Spleen (tissue), 7 donors: ENCODE data around the gene FAAH2.

Experiments
- POLR2A ChIP-seq, 3 donors: fragments of 450-650 bp; IDR thresholded peaks; one replicate each; pipeline ENCODE4 v1.5.1; 2017; ENCODE audit warnings: antibody characterized with exemption in 3 of 3, mild to moderate bottlenecking in 1 of 3
- POLR2AphosphoS5 ChIP-seq, 3 donors: sonication (generic); formaldehyde crosslinking; IDR thresholded peaks; one replicate each; pipeline ENCODE4 v1.5.1; 2017; ENCODE audit warnings: antibody characterized with exemption in 3 of 3
- TF ChIP-seq, protein P1 (sequence below), 11 experiments: fragments of 200-600 bp in 7 of 11; fragments of 450-650 bp in 4 of 11; sonication (generic) in 4 of 11; IDR thresholded peaks in 8 of 11; conservative IDR thresholded peaks in 3 of 11; 1 replicate in 7 of 11; 2 replicates in 4 of 11; pipeline versions ENCODE4 v1.4.0 to v1.8.0; 2016 to 2021; ENCODE audit warnings: antibody characterized with exemption in 11 of 11, inconsistent platforms in 4 of 11, mild to moderate bottlenecking in 1 of 11
- donor health status: DM: no; HTN: no; CAD: no; lungs with moderate emphysema.
- donor health status: DM: no; HTN: no; CAD: no.
- donor health status: DM: no; HTN: no; CAD: no.

DNA sequence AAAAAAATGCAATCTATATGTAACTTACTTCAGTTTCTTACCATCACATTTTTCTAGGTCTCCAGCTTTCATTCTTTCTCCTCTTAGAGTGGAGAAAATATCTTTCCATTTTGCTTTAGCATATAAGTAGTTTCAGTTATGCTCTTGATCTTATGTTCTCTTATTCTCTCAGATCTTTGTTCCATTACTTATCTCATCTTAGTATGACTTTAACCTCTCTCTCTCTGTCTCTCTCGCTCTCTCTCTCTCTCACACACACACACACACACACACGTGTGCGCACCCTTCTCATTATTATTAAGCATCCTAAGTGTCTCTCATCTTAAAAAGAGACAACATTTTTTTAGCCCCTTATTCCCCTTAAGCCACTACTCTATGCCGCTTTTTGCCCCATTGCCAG, 92.8 kb downstream of the FAAH2 start:
- TF ChIP-seq, protein P1, sequence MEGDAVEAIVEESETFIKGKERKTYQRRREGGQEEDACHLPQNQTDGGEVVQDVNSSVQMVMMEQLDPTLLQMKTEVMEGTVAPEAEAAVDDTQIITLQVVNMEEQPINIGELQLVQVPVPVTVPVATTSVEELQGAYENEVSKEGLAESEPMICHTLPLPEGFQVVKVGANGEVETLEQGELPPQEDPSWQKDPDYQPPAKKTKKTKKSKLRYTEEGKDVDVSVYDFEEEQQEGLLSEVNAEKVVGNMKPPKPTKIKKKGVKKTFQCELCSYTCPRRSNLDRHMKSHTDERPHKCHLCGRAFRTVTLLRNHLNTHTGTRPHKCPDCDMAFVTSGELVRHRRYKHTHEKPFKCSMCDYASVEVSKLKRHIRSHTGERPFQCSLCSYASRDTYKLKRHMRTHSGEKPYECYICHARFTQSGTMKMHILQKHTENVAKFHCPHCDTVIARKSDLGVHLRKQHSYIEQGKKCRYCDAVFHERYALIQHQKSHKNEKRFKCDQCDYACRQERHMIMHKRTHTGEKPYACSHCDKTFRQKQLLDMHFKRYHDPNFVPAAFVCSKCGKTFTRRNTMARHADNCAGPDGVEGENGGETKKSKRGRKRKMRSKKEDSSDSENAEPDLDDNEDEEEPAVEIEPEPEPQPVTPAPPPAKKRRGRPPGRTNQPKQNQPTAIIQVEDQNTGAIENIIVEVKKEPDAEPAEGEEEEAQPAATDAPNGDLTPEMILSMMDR (IDR thresholded peaks at IDR 0.05 in 8 of 11, conservative IDR thresholded peaks at IDR 0.05 in 3 of 11), result no peak
- TF ChIP-seq POLR2AphosphoS5 (IDR thresholded peaks at IDR 0.05) (no peak), POLR2A (IDR thresholded peaks at IDR 0.05) (no peak)
